Adipocyte (in vitro differentiated cells): ENCODE data around the gene STEAP3.

Experiments used
- DNase-seq: peaks from one replicate; pipeline ENCODE4 v3.0.0-alpha.2; 2015; ENCODE audit warnings: low read depth
- H3K27me3 ChIP-seq: replicated peaks from 2 replicates; pipeline ENCODE4 v1.7.0; 2013; ENCODE audit warnings: mild to moderate bottlenecking, low read length, moderate library complexity; ENCODE audit not compliant: control insufficient read depth, insufficient read depth
- H3K36me3 ChIP-seq: 2 replicates; pipeline ENCODE4 v1.7.0; 2013; ENCODE audit warnings: low read length, mild to moderate bottlenecking, moderate library complexity; ENCODE audit not compliant: control insufficient read depth, insufficient read depth, severe bottlenecking
- H3K4me1 ChIP-seq: 2 replicates; pipeline ENCODE4 v1.7.0; 2013; ENCODE audit warnings: mild to moderate bottlenecking, low read length, moderate library complexity; ENCODE audit not compliant: control insufficient read depth, insufficient read depth
- H3K4me3 ChIP-seq: 2 replicates; pipeline ENCODE4 v1.7.0; 2013; ENCODE audit warnings: mild to moderate bottlenecking, low read length, moderate library complexity
- H3K9ac ChIP-seq: 2 replicates; pipeline ENCODE4 v1.7.0; 2013; ENCODE audit warnings: mild to moderate bottlenecking, low read length, moderate library complexity
- H3K9me3 ChIP-seq: 2 replicates; pipeline ENCODE4 v1.7.0; 2013; ENCODE audit warnings: mild to moderate bottlenecking, low read length, moderate library complexity; ENCODE audit not compliant: control insufficient read depth

STEAP3 gene

DNA sequence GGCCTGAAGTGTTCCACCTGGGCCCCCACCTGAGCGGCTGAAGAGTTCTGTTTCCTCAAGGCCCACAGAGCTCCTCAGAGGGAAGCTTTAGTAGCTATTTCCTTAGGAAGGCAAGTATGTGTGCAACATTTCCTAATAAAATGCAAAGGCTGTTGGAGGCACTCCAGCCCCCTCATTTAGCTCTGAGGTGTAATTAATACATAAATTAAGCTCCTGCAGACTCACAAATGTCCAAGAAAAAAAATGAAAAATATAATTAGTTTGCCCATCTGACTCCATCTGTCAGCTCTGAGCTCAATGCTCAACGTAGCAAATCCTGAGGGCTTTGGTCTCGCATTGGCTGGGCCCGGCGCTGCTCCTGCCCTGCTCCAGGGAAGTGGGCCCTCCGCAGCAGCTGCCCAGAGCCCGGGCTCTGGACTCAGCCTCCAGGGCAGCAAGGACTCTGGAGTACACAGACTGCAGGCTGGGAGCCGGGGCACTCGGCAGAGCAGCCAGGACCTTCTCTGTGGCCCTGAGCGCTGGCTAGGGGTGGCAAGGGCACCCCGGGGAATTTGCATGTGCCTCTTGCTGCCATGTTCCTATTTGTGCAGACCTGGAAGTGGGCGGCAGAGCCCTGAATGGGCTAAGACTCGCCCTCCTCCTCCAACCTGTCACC lies 41.7 kb upstream of the STEAP3 start:
- H3K4me3 ChIP-seq = no peak overlapping the region
- H3K27me3 ChIP-seq = peaks cover 24% of the 10 kb centered on the region
- no peak for DNase-seq
- no peaks in the 10 kb centered on the region for H3K4me1 ChIP-seq
- no peak overlapping the region for H3K9ac ChIP-seq
- no peaks in the 10 kb centered on the region for H3K9me3 ChIP-seq
- no peaks in the 10 kb centered on the region for H3K36me3 ChIP-seq

DNA sequence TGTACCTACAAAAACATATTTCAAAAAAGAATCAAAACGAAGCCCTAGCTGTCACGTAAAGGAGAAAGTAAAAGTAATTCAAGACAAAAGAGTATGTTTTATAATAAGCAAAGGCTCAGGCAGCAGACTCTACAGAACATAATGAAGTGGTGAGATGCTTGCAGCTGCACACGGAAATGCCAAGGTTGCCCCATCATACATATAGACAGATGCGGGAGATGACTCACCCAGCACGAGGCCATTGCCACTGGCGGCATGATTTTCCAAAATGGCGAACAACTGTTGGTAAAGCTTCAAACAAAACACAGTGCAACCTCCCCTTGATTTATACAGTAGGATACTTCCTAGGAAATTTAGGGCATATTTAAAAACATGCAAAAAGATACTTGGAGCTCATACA lies 39.1 kb upstream of the STEAP3 start:
- no peak for DNase-seq
- H3K9me3 ChIP-seq = no peaks in the 10 kb centered on the region
- peaks cover 23% of the 10 kb centered on the region for H3K27me3 ChIP-seq
- no peak overlapping the region for H3K4me3 ChIP-seq
- no peaks in the 10 kb centered on the region for H3K4me1 ChIP-seq
- no peaks in the 10 kb centered on the region for H3K36me3 ChIP-seq
- no peak overlapping the region for H3K9ac ChIP-seq

DNA sequence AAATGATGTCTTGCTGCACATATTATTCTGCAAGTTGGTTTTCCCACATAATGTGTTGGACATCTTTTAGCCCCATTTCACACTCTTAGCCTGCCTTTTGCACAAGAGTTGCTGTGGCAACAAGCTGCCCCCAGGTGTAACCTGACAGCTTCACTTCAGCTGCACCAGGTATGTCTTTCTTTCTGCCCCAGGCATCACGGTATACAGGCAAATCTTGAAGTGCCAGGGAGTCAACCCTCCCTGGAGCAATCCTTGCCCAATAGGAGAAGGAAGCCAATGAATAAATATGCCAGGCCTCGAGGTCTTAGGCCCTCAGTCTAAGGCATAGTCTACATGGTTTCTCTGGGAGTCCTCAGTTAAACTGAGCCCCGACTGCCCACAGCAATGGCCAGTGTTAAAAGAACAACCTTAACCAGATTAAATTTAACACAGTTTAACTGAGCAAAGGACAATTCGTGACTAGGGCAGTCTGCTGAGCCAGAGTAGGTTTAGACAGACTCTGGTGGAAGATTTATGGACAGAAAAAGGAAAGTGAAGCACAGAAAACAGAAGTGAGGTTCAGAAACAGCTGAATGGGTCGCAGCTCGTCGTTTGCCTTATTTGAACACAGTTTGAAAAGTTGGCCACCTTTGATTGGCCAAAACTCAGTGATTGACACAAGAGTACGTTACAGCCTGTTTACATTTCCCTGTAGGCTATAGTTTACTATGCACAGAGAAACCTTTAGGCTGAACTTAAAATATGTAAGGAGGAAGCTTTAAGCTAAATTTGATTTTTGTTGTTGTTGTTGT lies 33.1 kb upstream of the STEAP3 start:
- DNase-seq = no peak
- no peak overlapping the region for H3K9ac ChIP-seq

DNA sequence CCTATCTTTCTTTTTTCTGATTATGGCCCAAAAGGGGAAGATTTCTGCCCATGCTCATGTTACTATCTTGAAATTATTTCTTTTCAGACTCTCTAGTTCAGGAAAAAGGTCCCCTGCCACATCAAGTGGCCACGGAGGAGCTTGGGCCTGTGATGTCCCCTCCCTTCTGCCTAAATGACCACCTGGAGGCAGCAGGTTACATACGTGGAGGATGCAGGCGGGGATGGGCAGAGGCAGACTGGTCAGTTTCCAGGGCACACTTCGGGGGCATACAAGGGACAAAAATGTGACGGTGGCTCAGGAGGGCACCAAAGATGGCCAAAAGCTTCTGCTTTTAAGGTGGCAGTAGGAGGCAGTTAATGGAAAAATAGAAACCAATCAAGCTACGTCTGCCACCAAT lies 30.7 kb upstream of the STEAP3 start:
- Histone ChIP-seq H3K4me1 (peaks cover 2% of the 10 kb centered on the region), H3K27me3 (peaks cover 3% of the 10 kb centered on the region), H3K4me3 (no peak overlapping the region), H3K9me3 (no peaks in the 10 kb centered on the region), H3K9ac (no peak overlapping the region), H3K36me3 (no peaks in the 10 kb centered on the region)
- no peak for DNase-seq

More for the DNA sequence above, 33.1 kb upstream of the STEAP3 start:
- Histone ChIP-seq H3K36me3 (no peaks in the 10 kb centered on the region), H3K27me3 (peaks cover 18% of the 10 kb centered on the region), H3K4me3 (no peak overlapping the region), H3K4me1 (no peaks in the 10 kb centered on the region), H3K9me3 (no peaks in the 10 kb centered on the region)

DNA sequence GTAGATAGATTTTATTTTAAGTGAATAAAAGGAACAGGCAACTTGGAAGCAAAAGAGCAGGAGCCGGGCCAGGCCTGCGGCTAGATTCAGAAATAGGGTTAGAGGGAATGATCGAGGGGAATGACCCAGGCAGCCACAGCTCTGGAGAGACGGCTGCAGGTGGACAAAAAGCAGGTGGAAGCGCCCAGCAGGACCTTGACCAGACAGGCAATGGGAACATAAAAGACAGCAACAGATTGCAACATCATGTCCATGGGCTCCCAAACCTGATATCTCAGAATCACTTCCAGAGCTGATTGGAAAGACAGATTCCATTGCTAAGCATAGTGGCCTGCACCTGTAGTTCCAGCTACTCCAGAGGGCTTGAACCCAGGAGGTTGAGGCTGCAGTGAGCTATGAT lies 28.6 kb upstream of the STEAP3 start:
- H3K9me3 ChIP-seq = no peaks in the 10 kb centered on the region
- DNase-seq = no peak
- no peak overlapping the region for H3K4me3 ChIP-seq
- H3K4me1 ChIP-seq = peaks cover 5% of the 10 kb centered on the region
- H3K9ac ChIP-seq = no peak overlapping the region
- peaks cover 6% of the 10 kb centered on the region for H3K27me3 ChIP-seq
- H3K36me3 ChIP-seq = no peaks in the 10 kb centered on the region

DNA sequence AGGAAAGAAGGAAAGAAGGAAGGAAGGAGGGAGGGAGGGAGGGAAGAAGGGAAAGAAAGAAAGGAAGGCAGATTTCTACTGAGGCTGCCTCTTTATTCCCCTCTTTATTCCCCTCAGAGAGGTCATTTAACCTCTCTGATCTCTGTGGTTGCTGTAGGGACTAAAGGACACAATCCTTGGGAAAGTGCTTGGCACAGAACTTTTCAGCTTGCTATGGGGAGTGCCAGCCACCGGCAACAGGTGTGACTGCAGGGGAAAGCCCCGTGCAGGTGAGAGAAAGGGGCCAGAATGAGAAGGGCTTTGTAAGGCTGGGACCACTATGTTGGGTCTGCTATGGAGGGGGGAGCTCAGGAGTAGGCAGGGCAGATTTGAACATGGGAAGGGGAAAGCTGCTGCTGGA lies 27.7 kb upstream of the STEAP3 start:
- no peak overlapping the region for H3K4me3 ChIP-seq
- DNase-seq = no peak
- peaks cover 5% of the 10 kb centered on the region for H3K4me1 ChIP-seq
- H3K9ac ChIP-seq = no peak overlapping the region
- H3K9me3 ChIP-seq = no peaks in the 10 kb centered on the region
- H3K27me3 ChIP-seq = peaks cover 11% of the 10 kb centered on the region
- no peaks in the 10 kb centered on the region for H3K36me3 ChIP-seq

DNA sequence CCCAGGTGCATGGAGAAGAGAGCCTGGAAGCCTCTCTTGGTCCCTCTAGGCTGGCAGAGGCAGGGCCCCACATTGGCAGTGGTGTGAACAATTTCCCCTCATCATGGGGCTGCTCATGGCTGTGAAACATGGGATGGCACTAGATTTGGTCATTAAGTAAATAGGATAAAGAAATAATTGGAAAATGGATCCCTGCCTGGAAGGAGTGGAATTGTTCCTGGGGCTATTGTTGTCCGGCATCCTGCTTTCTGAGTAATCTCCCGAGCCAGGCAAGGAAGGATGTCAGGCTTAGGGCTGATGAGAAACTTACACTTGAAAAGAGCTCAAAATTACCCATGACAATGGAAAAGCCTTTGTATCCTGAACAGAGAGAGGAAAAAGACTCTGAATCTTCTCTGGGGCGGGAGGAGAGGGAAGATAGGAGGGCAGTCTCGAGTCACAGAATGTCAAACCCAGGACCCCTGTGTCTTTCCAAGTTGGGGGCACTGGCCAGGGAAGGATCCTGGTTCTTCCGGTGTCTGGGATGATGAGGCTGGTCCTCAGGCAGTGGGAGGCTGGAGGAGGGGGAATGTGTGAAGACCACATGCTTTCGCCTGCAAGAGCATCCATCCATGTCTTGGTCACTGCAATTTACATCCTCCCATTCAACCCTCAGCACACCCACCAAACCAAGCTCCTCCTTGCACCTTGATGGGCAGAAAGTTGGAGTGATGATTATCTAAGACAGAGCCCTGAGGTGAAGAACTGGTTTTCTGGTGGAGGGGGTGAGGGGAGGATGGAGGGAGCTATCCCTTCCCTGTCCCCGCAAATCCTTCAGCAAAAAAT lies 27.1 kb upstream of the STEAP3 start:
- H3K9ac ChIP-seq = no peak overlapping the region
- no peaks in the 10 kb centered on the region for H3K9me3 ChIP-seq
- peaks cover 15% of the 10 kb centered on the region for H3K27me3 ChIP-seq
- DNase-seq = peak; percentile 13
- no peak overlapping the region for H3K4me3 ChIP-seq
- H3K36me3 ChIP-seq = no peaks in the 10 kb centered on the region
- H3K4me1 ChIP-seq = peaks cover 5% of the 10 kb centered on the region

DNA sequence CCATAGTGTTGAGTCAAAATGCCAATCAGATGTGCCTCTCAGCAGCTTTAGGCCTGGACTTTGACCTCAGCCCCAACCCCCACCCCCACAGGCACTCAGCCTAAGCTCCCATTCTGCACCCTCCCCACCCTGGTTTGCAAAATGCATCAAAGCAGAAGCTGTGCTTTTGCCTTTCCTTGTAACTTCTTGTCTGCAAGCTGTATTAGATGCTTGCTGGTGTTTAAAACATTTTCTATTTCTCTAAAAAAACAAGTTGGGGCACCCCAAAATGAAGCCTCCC lies 26.6 kb upstream of the STEAP3 start:
- peak; percentile 2 for DNase-seq
- Histone ChIP-seq H3K4me3 (no peak overlapping the region), H3K9me3 (no peaks in the 10 kb centered on the region), H3K27me3 (peaks cover 15% of the 10 kb centered on the region), H3K36me3 (no peaks in the 10 kb centered on the region), H3K9ac (no peak overlapping the region), H3K4me1 (peaks cover 5% of the 10 kb centered on the region)

DNA sequence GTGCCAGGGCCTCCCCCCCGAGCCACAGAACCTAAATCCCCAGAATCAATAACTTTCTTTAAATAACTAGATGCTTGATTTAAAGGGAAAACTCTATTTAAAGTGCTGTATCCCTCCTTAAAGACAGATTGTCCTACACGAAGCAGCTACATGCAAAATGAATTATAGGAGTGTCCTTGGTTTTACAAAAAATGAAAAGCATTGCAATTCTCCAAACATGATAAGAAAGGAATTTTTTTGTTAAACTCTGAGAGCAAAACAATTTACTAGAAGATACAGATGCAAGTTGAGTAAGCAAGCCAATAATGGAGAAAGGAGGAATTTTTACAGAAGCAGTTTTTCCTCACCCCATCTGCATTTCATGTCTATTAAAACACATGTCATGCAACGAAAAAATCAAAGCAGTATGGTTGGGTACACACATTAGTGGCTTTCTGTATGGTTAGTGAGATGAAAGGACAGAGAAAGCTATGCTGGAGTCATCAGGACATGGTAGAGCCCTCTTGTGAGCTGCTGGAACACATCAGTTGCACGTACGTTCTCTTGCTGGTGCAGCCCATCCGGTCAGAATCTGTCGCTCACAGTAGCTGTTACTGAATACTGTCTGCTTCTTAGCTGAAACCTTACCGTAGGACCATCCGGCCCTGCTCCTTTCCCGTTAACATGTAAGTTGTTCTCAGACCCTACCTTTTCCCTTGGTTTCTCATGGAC lies 25.9 kb upstream of the STEAP3 start:
- Histone ChIP-seq H3K27me3 (peaks cover 15% of the 10 kb centered on the region), H3K36me3 (no peaks in the 10 kb centered on the region), H3K4me1 (peaks cover 5% of the 10 kb centered on the region), H3K4me3 (no peak overlapping the region), H3K9me3 (no peaks in the 10 kb centered on the region), H3K9ac (no peak overlapping the region)
- peak; percentile 30 for DNase-seq

DNA sequence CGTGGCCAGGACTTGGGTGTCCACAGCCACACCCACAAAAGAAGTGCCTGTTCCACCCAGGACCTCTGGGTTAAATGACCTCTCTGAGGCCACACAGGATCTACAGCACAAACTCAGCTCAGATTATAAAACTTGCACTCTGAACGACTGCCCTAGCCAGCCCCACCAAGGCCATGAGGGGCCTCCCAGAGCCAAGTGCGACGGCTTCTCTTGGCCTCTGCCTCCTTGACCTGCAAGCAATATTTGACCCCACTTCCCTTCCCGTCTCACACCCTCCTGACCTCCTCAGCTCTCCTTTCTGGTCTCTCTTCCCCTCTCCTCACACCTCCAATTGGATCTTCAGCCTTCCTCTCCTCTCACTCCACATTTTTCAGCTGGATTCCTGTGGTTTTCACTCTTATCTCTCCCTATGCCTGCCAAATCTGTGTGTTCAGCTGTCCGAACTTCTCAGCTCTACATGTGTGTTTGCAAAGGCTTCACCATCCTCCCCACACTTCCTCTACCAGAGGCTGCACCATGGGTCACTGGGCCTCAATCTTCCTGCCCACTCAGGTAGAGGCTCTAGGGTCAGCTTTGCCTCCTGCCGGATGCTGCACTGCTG lies 25.3 kb upstream of the STEAP3 start:
- Histone ChIP-seq H3K36me3 (no peaks in the 10 kb centered on the region), H3K4me1 (peaks cover 5% of the 10 kb centered on the region), H3K4me3 (no peak overlapping the region), H3K9ac (no peak overlapping the region), H3K9me3 (no peaks in the 10 kb centered on the region), H3K27me3 (peaks cover 15% of the 10 kb centered on the region)
- peak; percentile 31 for DNase-seq
